ENCODE data around the gene POLN. TPM values are rescaled to one million over a fixed set of nuclear protein-coding genes. Genes with fewer than 3 reads are reported as not detected.

POLN gene
- total RNA-seq, 4 donors from 2014 or later: 4.7 to 7.3 (median 5.1) TPM

- peak; percentile 14 for DNase-seq (ENCODE audit: low spot score)
- TF ChIP-seq CTCF (IDR thresholded peaks at IDR 0.05): no peak
- ATAC-seq (ENCODE audit: low FRiP score): no peak
These were observed 4.6 kb upstream of the POLN start for GRCh38 chr4:2246384-2247127.

- no peak for ATAC-seq (ENCODE audit: low FRiP score)
- DNase-seq (ENCODE audit: low spot score): no peak
- no peak for TF ChIP-seq CTCF (IDR thresholded peaks at IDR 0.05)
These were observed 3.9 kb upstream of the POLN start for GRCh38 chr4:2245787-2246275.

GRCh38 chr4:2245057-2245786 is 3.3 kb upstream of the POLN start:
- no peak for ATAC-seq (ENCODE audit: low FRiP score)
- DNase-seq (ENCODE audit: low spot score): peak; percentile 20
- no peak for TF ChIP-seq CTCF (IDR thresholded peaks at IDR 0.05)

GRCh38 chr4:2243681-2244380 is 1.9 kb upstream of the POLN start:
- ATAC-seq (ENCODE audit: low FRiP score) (peak; percentile 26), DNase-seq (ENCODE audit: low spot score) (no peak)
- TF ChIP-seq CTCF (IDR thresholded peaks at IDR 0.05): no peak

- TF ChIP-seq CTCF (IDR thresholded peaks at IDR 0.05): no peak
- no peak for ATAC-seq (ENCODE audit: low FRiP score)
- DNase-seq (ENCODE audit: low spot score): no peak
These were observed 918 bp downstream of the POLN start for GRCh38 chr4:2241003-2241402.

GRCh38 chr4:2236944-2237666 is 4.8 kb downstream of the POLN start:
- ATAC-seq (ENCODE audit: low FRiP score) (no peak), DNase-seq (ENCODE audit: low spot score) (no peak)
- TF ChIP-seq CTCF (IDR thresholded peaks at IDR 0.05): no peak
